Effector memory CD4-positive, alpha-beta T cell (primary cell): ENCODE data around the gene CRYL1.

Source experiments
- DNase-seq, 3 donors: peaks; one replicate each; pipeline ENCODE4 v3.0.0-alpha.2; 2020
- H3K27ac ChIP-seq: 2 replicates; pipeline ENCODE4 v1.7.0; 2013; ENCODE audit warnings: mild to moderate bottlenecking, low read length, moderate library complexity; ENCODE audit not compliant: insufficient read depth, poor library complexity, severe bottlenecking
- H3K27me3 ChIP-seq: replicated peaks from 2 replicates; pipeline ENCODE4 v1.7.0; 2013; ENCODE audit warnings: mild to moderate bottlenecking, low read length; ENCODE audit not compliant: insufficient read depth, control insufficient read depth, poor library complexity, severe bottlenecking
- H3K36me3 ChIP-seq: 2 replicates; pipeline ENCODE4 v1.7.0; 2013; ENCODE audit warnings: mild to moderate bottlenecking, low read length, moderate library complexity; ENCODE audit not compliant: control insufficient read depth, insufficient read depth
- H3K4me1 ChIP-seq: 2 replicates; pipeline ENCODE4 v1.7.0; 2013; ENCODE audit warnings: low read length, mild to moderate bottlenecking; ENCODE audit not compliant: control insufficient read depth, insufficient read depth, poor library complexity, severe bottlenecking
- H3K4me3 ChIP-seq: 2 replicates; pipeline ENCODE4 v1.7.0; 2013; ENCODE audit warnings: low read length, low read depth, mild to moderate bottlenecking; ENCODE audit not compliant: insufficient read depth, poor library complexity, severe bottlenecking
- H3K9me3 ChIP-seq: 2 replicates; pipeline ENCODE4 v1.7.0; 2013; ENCODE audit warnings: mild to moderate bottlenecking, low read length, moderate library complexity; ENCODE audit not compliant: control insufficient read depth

Gene CRYL1

GRCh38 chr13:20387441-20387971 lies 138.2 kb downstream of the CRYL1 start:
- H3K27me3 ChIP-seq, result no peaks in the 10 kb centered on the region
- H3K9me3 ChIP-seq, result no peaks in the 10 kb centered on the region
- H3K4me1 ChIP-seq, result no peaks in the 10 kb centered on the region
- no peak overlapping the region for H3K4me3 ChIP-seq
- no peak overlapping the region for H3K27ac ChIP-seq
- no peak for DNase-seq
- H3K36me3 ChIP-seq, result no peaks in the 10 kb centered on the region

- Histone ChIP-seq H3K27ac (no peak overlapping the region), H3K4me3 (no peak overlapping the region), H3K9me3 (no peaks in the 10 kb centered on the region), H3K4me1 (no peaks in the 10 kb centered on the region), H3K36me3 (no peaks in the 10 kb centered on the region), H3K27me3 (no peaks in the 10 kb centered on the region)
- no peak for DNase-seq
These were observed 138.7 kb downstream of the CRYL1 start for GRCh38 chr13:20387006-20387405.

- H3K9me3 ChIP-seq, result no peaks in the 10 kb centered on the region
- DNase-seq, result no peak
- no peaks in the 10 kb centered on the region for H3K36me3 ChIP-seq
- H3K4me3 ChIP-seq, result no peak overlapping the region
- no peaks in the 10 kb centered on the region for H3K27me3 ChIP-seq
- H3K4me1 ChIP-seq, result no peaks in the 10 kb centered on the region
- H3K27ac ChIP-seq, result no peak overlapping the region
These were observed 142.6 kb downstream of the CRYL1 start for GRCh38 chr13:20383058-20383457.

- no peaks in the 10 kb centered on the region for H3K36me3 ChIP-seq
- no peak overlapping the region for H3K27ac ChIP-seq
- H3K9me3 ChIP-seq, result no peaks in the 10 kb centered on the region
- DNase-seq, result no peak
- H3K27me3 ChIP-seq, result no peaks in the 10 kb centered on the region
- no peak overlapping the region for H3K4me3 ChIP-seq
- no peaks in the 10 kb centered on the region for H3K4me1 ChIP-seq
These were observed 144.3 kb downstream of the CRYL1 start for GRCh38 chr13:20381401-20381800.

GRCh38 chr13:20378721-20379120 lies 146.9 kb downstream of the CRYL1 start:
- H3K27ac ChIP-seq, result no peak overlapping the region
- no peaks in the 10 kb centered on the region for H3K9me3 ChIP-seq
- no peaks in the 10 kb centered on the region for H3K4me1 ChIP-seq
- H3K27me3 ChIP-seq, result no peaks in the 10 kb centered on the region
- no peak overlapping the region for H3K4me3 ChIP-seq
- no peaks in the 10 kb centered on the region for H3K36me3 ChIP-seq
- no peak for DNase-seq

- no peak overlapping the region for H3K4me3 ChIP-seq
- H3K27me3 ChIP-seq, result no peaks in the 10 kb centered on the region
- H3K27ac ChIP-seq, result no peak overlapping the region
- no peak for DNase-seq
- no peaks in the 10 kb centered on the region for H3K9me3 ChIP-seq
- no peaks in the 10 kb centered on the region for H3K4me1 ChIP-seq
- H3K36me3 ChIP-seq, result no peaks in the 10 kb centered on the region
These were observed 147.9 kb downstream of the CRYL1 start for GRCh38 chr13:20377720-20378119.

- Histone ChIP-seq H3K27ac (no peak overlapping the region), H3K9me3 (no peaks in the 10 kb centered on the region), H3K27me3 (no peaks in the 10 kb centered on the region), H3K36me3 (no peaks in the 10 kb centered on the region), H3K4me1 (no peaks in the 10 kb centered on the region), H3K4me3 (no peak overlapping the region)
- no peak for DNase-seq
These were observed 149.8 kb downstream of the CRYL1 start for GRCh38 chr13:20375871-20376270.

GRCh38 chr13:20373861-20374260 lies 151.8 kb downstream of the CRYL1 start:
- H3K36me3 ChIP-seq, result no peaks in the 10 kb centered on the region
- no peak for DNase-seq
- no peaks in the 10 kb centered on the region for H3K4me1 ChIP-seq
- H3K27ac ChIP-seq, result no peak overlapping the region
- H3K27me3 ChIP-seq, result no peaks in the 10 kb centered on the region
- H3K9me3 ChIP-seq, result no peaks in the 10 kb centered on the region
- no peak overlapping the region for H3K4me3 ChIP-seq

- Histone ChIP-seq H3K36me3 (no peaks in the 10 kb centered on the region), H3K27ac (no peak overlapping the region), H3K4me3 (no peak overlapping the region), H3K4me1 (no peaks in the 10 kb centered on the region), H3K9me3 (no peaks in the 10 kb centered on the region), H3K27me3 (no peaks in the 10 kb centered on the region)
- no peak for DNase-seq
These were observed 153.8 kb downstream of the CRYL1 start for GRCh38 chr13:20371825-20372224.

GRCh38 chr13:20370815-20371421 lies 154.7 kb downstream of the CRYL1 start:
- H3K27ac ChIP-seq, result no peak overlapping the region
- H3K9me3 ChIP-seq, result no peaks in the 10 kb centered on the region
- no peaks in the 10 kb centered on the region for H3K4me1 ChIP-seq
- no peaks in the 10 kb centered on the region for H3K27me3 ChIP-seq
- H3K36me3 ChIP-seq, result no peaks in the 10 kb centered on the region
- no peak overlapping the region for H3K4me3 ChIP-seq
- DNase-seq, result no peak
